ENCODE data around the gene CPXM1.
"Not testable (repeated sequence)": the region's sequence is repeated elsewhere in the genome, so short reads cannot be mapped to it uniquely, and the experiment has no call there.

The CPXM1 gene

DNA sequence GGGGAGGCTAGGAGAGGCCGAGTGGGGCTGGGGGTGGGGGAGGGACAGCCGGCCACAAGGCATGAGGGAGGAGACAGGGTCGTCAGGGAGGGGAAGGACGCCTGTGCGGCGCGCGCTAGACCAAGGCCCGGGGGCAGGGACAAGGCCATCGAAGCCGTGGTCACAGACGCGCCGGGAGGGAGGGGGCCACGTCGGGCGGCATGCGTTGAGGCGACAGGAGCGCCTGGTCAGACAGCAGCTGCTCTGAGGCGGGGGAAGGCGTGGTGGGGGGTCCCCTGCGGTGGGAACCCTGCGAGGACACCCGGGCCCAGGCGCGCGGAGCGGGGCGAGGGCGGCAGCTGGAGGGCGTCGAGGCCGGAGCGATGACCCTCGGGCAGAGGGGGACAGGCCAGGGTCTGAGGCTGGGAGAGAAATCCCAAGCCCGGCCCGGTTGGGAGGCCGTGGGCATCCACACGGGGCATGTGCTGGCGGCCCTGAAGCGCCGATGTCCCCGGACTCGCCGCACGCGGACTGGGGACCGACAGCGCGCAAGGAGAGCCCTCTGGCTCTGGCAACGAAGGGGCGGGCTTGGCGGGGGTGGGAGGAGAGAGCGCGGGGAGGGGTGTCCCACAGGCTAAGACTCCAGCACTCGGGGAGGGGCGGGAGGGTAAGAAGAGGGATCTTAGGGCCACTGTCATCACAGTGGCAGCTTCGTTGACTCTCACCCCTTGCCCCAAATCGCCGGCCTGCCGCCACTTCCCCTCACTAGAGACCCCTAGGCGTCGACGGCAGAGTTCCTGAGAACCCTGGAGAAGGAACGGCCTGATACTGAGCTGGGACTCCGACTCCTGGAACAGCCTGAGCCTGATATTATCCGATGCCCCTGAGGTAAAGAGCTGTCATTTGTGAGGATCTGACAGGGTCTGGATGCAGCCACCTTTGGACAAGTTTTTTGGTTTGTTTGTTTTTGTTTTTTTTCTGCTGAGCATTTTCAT is 20.8 kb upstream of the CPXM1 start:
- no peak for DNase-seq

DNA sequence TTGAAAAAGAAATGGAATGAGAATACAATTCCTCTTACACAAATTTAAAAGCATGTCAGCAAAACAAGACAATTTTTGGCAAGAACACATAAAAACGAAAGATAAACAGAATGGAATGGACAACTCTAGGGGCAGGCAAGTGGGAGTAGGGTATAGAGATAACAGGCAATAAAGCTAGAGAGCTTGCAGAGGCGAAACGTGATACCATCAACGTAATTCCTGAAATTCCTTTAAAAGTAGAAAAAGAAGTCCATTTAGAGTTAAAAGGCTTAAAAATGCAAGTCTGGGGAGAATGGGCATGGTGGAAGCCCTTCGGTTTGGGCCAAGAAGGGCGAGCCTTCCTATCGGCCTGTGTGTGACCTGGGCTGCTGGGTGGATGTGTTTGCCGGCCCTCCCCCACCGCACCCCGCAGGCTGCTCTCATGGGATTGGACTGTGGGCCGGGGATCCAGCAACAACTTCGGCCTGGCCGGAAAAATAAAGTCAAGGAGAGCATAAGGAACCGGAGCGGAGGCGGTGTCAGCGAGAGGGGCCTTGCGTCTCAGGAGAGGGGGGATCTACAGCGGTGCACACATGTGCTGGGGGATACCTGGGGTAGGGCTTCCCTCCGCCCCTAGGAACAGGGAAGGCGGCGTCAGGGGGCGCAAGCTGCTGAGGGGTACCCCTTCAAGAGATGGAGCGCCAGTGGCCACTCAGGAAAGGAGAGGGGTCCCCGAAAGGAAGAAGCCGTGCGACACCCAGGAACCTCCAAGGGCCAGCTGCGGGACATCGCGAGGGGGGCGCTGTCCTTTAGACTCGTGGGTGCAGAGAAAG is 19.9 kb upstream of the CPXM1 start:
- DNase-seq, result no peak

DNA sequence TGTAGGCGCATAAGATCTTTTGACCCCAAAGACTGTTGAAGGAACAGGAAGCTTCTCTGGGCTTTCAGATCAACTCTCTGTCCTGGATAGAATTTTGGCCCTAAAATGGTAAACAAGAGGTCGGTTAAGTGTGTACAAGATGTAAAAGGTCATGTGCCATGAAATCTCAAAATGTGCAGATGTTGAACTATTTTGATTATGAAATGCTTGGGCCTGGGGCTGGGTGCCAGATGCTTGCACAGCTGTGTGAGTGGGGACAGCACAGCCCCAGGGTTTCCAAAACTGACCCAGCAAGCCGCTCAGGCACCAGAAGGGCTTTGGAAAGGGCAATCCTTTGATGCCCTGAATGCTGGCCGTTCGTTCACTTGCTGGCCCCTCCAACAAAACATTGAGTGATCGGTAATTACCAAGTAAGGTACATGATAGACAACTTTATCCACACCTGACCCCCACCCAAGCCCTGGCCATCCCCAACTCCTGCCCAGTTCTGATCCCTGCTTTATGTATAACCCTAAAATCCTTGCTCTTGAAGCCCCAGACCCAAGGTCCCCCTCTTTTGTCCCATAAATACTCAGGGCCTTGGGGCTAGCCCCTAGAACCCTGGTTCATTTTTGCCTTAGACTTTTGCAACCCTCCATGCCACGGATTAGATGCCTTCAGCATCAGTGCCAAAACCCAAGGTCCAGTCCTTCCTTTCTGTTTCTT is 17.6 kb upstream of the CPXM1 start:
- no peak for DNase-seq

DNA sequence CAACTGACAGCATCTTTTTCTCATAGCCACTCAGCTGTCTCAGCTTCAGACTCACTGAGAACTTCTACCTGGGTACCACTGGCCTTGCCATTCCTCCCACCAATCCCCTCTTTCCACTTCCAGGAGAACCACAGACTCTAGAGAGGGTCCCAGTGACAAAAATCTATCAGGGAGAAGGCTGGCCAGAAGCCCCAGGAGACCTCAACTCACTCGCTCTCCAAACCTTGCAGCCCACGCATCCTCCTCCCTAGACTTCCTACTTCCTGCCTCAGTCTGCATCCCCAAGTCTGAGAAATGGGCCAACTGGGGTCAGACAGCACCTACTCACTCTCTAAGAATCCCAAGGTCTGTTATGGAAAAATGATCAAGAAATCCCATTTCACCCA is 16.9 kb upstream of the CPXM1 start:
- no peak for DNase-seq

DNA sequence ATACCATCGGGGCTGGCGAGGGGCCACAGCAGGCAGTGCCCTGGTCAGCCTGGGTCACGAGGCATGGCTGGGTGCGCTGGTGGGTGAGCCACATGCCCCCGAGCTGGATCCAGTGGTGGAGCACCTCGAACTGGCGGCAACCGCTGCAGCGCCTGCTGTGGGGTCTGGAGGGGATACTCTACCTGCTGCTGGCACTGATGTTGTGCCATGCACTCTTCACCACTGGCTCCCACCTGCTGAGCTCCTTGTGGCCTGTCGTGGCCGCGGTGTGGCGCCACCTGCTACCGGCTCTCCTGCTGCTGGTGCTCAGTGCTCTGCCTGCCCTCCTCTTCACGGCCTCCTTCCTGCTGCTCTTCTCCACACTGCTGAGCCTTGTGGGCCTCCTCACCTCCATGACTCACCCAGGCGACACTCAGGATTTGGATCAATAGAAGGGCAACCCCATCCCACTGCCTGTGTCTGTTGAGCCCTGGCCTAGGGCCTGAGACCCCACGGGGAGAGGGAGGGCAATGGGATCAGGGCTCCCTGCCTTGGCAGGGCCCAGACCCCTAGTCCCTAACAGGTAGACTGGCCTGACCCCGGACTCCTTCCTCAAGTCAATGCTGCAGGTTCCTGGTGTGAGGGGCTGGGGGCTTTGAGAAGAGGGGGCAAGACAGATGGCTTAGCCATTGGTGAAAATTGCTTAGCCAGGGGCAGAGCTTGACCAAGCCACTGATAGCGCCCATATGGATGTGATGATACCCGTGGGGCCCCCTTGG is 16.3 kb upstream of the CPXM1 start:
- no peak for DNase-seq

DNA sequence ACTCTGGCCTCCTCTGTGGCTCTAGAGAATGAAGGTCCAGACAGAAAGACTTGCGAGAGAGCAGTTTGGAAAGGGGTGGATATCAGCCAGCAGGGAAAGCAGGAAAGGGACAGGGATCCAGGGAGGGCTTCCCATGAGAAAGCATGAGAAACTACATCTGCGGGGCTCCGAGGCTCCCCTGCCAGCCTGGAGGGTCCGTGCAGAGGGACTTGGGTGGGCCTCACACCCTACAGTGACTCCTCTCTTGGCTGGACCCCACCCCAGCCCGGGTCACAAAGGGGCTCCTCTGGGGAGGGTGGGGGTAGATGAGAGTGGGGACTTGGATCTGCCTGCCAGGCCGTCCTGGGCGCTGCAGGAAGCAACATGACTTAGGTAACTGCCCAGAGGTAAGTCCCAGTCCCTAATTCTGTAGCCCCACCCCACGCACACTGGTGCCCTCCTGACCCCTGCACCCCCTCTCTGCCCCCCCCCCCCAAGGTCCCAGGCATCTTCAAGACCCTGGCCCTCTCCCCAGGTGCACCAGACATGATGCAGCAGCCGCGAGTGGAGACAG is 15.7 kb upstream of the CPXM1 start, which contains the start of gene TMEM239:
Gene TMEM239, plus strand, starts transcription at position 335 of the 553 bp plus-strand sequence. Its CDS starts 191 bp downstream, at position 526.
- no peak for DNase-seq

DNA sequence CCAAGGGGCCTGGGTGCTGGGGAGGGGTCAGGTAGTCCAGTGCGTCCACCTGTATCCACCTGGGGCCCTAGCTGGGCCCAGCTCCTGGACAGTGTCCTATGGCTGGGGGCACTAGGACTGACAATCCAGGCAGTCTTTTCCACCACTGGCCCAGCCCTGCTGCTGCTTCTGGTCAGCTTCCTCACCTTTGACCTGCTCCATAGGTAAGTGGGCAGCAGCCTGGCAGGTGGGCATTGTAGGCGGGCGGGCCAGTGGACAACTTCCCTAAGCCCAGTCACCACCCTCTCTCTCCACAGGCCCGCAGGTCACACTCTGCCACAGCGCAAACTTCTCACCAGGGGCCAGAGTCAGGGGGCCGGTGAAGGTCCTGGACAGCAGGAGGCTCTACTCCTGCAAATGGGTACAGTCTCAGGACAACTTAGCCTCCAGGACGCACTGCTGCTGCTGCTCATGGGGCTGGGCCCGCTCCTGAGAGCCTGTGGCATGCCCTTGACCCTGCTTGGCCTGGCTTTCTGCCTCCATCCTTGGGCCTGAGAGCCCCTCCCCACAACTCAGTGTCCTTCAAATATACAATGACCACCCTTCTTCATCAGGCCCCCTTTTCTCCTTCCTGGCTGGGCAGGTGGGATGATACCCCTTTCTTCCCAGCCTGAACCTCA is 14.9 kb upstream of the CPXM1 start:
- no peak for DNase-seq

DNA sequence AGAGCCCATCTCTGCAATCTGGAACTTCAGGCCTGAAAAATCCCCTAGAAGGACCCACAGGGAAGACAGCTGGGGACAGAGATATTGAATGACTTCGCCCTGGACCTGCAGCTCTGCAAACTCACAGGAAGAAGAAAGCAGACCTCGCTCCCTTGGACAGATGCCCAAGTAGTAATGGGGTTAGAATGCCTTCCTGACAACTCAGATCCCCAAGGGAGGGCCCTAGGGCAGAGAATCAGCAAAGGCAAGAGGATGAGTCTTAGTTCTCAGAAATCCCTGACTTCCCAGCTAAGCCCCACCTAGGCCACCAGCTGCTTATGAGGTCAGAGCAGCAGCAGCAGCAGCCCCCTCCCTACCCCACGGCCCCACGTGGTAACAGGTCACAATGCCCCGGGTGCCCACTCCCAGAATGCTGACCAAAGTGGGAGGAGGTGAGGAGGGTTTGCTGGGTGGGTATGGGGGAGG is 14.2 kb upstream of the CPXM1 start, which contains the start of gene C20orf141:
Gene C20orf141, plus strand, starts transcription at position 401 of the 465 bp plus-strand sequence. CDS start 198 bp downstream, outside the sequence.
- DNase-seq, result no peak

DNA sequence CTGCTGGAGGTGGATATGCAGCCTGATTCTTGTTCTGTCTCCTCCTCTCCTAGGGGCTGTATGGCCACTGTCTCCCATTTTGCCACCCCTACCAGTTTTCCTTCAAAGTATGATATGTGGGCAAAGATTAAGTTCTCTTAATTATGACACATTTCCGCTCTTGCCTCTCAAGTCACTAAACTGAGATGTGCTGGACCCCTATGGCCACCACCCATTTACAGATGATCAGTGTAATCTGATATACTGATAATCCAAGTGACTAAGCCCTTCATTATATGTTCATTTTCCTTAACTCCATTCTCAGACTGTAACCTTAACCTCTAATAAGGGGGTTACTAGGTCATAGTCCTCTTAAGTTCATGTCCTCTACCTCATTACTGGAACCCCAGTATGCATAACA is 13.6 kb upstream of the CPXM1 start:
- DNase-seq, result no peak

DNA sequence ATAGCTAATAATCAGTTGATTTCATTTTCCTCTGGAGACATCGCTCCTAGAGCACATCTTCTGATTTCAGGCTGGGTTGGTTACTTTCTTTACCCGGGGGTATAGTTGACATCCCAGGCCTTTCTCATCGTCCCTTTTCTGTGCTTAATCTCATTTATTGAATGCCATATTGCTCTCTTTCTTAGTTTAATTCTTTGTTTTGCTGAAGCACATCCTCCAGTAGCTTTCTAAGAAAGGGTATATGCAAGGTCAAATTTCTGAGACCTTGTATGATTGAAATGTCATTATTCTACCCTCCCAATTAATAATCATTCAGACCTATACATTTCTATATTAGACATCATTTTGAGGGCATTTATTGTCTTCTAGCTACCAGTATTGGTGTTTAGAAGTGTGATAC is 11.8 kb upstream of the CPXM1 start:
- no peak for DNase-seq

DNA sequence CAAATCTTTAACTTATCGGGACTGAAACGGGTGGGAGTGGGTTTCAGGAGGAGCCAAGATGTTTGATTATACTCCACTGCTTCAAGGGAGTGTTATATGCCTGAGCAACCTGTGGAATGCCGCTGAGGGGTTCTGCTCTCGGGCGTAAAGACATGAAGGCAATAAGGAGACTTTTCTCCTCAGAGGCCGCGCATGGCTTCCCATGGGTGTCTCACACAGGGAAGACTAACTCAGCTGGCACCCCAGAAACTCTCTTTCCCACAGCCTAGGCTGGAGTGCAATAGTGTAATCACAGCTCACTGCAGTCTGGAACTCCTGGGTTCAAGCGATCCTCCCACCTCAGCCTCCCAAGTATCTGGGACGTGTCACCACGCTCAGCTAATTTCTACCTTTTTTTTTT is 9.3 kb upstream of the CPXM1 start:
- DNase-seq, result no peak

DNA sequence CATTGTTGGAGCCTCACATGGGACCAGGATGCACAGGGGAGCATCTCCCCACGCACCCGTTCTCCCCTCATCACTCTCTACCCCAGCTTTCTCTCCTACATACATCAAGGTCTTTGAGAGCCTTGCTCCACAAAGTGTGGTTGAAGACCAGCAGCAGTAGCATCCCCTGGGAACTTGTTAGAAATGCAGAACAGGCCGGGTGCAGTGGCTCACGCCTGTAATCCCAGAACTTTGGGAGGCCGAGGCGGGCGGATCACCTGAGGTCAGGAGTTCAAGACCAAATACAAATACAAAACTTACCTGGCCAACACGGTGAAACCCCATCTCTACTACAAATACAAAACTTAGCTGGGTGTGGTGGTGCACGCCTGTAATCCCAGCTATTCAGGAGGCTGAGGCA is 7.5 kb upstream of the CPXM1 start:
- DNase-seq, result not testable (repeated sequence)

DNA sequence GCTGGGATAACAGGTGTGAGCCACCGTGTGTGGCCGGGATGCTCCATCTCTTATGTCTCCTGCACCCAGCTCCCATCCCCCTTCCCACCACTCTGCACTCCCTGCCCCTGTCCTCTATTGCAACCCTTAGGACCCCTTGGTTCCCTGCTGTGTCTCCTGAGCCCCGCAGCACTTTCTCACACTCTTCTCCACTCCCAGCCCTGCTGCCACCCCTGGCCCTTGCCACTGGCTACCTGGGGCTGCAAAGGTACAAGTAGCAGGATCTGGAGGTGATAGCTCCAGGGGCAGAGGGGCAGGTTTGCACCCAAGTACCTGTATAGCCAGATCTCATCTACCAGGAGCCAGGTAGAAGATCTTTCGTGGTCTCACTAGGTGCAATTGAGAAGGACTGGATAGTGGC is 6.6 kb upstream of the CPXM1 start:
- DNase-seq, result no peak

DNA sequence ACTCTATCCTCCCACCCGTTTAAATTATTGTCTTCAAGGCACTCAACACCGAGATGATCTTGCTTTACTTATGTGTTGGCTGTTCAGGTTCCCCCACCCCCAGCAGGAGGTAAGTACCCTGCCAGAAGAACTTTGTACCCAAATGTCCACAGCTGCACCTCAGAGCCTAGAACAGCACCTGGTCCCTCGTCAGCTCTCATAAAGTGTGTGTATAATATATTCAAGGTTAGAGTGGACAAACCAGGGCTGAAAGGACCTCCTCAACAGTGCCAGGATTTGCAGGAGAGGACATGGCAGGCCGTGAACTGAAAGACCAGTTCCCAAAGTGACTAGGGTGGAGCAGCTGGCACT is 5.9 kb upstream of the CPXM1 start:
- DNase-seq, result no peak

DNA sequence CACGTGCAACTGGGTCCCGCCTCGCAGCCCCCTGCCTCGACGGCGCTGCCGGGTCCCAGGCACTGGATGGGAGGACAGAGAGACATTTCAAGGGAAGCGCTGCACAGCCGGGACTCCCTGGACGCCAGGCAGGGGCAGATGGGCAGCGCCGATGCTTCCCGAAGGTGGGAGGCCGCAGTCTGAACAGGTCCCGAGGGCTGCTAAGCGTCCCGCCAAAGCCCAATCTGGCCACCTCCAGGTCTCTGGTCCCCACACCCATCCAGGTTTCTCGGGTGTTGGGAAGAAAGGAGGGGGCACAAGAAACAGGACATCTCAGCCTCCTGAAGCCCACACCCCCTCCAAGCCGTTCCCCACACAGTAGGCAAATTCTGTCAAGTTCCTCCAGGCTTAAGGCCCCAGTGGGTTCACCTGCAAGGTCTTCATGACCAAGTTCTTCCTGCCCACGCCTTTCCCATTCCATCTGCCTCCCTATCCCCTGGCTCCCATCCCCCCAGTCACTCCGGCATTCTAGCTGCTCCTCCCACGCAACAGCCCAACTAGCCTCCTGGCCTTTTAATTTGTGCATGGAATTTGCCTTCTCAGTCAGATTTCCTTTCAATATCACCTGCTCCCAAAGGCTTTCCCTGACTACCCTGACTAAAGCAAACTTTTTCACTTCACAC is 5.4 kb upstream of the CPXM1 start:
- DNase-seq, result no peak

DNA sequence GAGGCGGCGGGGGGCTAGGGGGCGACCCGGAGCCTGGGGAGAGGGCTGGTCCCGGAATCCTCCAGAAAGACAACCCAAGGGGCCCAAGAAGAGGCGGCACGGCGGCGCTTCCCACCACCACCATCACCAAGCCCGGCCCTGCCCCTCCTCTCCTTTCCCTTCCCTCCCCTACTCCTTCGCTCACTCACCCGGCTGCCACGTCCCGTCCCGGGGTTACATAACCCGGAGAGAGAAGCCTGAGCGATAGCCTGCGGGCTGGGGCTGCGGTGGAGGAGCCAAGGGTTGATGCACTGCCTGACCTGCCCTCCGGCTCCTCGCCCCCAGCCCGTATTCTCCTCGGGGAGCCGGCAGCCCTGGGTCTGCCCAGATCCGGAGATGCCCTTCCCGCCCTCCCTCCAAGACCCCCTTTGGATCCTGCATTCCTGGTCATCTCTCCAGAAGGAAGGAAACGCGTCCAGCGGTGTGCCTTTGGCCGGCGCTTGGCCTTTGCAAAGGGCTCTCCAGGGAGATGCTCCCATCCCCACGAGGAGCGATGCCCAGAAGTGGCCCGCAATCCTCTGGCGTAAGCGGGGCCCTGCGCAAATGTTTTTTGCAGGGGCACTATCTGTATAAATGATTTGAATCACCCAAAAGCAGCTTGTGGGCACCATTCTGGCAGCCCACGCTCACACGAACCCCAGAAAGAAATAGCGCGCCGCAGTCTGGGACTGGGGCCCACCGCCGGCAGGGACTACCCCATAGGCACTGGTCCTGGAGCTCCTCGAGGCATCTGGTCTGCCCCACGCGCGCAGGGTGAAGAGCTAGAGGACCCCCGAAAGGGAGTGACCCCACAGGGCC is 4.6 kb upstream of the CPXM1 start:
- no peak for DNase-seq

DNA sequence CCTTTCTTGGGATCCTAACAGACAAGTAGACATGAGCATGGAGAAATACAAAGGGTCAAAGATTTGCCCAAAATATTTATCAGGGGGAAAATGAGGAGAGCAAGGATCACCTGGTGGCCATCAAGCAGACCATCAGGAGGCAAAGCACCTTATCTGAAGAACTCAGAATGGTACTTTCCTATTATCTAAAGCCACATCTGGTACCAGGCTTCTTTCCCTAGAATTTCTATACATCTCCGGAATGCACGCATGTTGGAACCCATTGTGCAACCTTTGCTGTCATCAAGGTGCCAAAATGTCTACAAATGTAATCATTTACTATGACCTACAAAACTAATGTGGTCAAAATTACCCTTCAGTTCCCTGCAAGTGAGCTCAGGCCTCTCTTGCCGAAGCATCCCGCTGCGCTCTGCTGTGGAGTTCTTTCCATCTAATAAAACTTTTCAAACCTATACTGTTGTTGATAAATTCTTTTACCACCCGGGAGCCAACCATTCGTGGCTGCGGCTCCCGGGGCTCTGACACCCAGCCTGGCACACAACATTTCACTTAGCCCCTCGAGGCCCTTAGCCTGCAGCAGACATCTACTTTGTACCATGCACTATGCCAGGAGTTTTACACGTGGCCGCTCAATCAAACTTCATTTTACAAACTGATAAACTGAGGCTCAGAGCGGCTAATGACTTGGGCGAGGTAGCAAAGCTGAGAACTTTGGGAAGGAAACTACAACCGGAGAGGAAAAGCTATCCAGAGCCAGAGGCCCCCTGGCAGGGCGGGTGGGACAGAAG is 3.8 kb upstream of the CPXM1 start:
- no peak for DNase-seq

DNA sequence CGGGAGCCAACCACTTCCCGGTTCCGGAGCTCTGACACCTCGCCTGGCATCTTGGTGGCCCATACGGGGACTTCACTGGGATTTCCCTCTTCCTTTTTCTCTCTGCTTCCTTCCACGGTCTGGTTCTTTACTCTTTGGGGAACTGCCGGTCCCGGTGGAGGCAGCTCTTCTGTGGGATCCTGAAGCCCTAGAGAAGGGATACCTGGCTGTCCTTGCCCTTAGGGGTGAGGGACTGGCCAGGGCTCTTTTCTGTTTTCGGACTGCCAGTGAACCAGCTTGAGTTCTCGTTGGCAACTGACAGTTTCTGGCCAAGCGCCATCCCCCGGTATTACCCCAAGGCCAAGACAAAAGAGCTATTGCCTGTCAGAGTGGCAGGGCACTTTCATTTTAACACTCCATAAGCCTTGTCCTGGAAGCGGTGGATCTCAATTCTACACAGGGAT is 880 bp upstream of the CPXM1 start:
- DNase-seq, result no peak
